HepG2 (cell line): ENCODE data around the gene VBP1. TPM values are rescaled to one million over a fixed set of nuclear protein-coding genes. Genes with fewer than 3 reads are reported as not detected.

Experiments used
- ATAC-seq: fragments of 200-7000 bp; cut with Tn5 transposase; 3 replicates; pipeline ENCODE4 v1.9.1; 2020; ENCODE audit warnings: mild to moderate bottlenecking, moderate library complexity
- BruUV-seq: library from RNA; stranded (reverse); fragments of 400-500 nt; replicated peaks from 2 replicates; lab custom pipeline; 2021; lab: Mats Ljungman, UMichigan
- CTCF ChIA-PET: fragments of 300-600 bp; formaldehyde crosslinking; extraction: SDS; loops from one replicate; lab custom pipeline; 2021; ENCODE audit warnings: low total read pairs, inconsistent platforms, low intra/inter-chr PET ratio; lab: Yijun Ruan, JAX
- POLR2A ChIA-PET: fragments of 350-600 bp; sonication (Branson Sonifier 250); formaldehyde crosslinking; loops from one replicate; lab custom pipeline; 2020; ENCODE audit warnings: antibody characterized with exemption, inconsistent platforms; lab: Yijun Ruan, JAX
- DNase-seq: peaks from one replicate; pipeline ENCODE4 v3.0.0-alpha.2; 2015; ENCODE audit warnings: low spot score
- FAIRE-seq: peaks from 3 replicates; lab custom pipeline; 2011; peaks lifted over from hg19 to GRCh38; lab: Jason Lieb, UNC
- H2AFZ ChIP-seq: one replicate; pipeline ENCODE4 v1.6.1; 2011; ENCODE audit warnings: low read length, inconsistent platforms
- H3K27ac ChIP-seq: fragments of 300-600 bp; 3 replicates; pipeline ENCODE4 v1.8.0; 2011; ENCODE audit warnings: mixed run types, mild to moderate bottlenecking, mixed read lengths, low read length, inconsistent platforms; ENCODE audit not compliant: insufficient read depth; ENCODE audit errors: extremely low read length
- H3K27me3 ChIP-seq, 2 experiments: fragments of 200-600 bp in 1 of 2; 2 replicates in 1 of 2; 3 replicates in 1 of 2; pipeline versions ENCODE4 v1.6.0 to v1.8.0; 2011; ENCODE audit warnings: low read length in 2 of 2, mild to moderate bottlenecking in 2 of 2, moderate library complexity in 2 of 2, inconsistent platforms in 1 of 2; ENCODE audit not compliant: insufficient read depth in 2 of 2, control insufficient read depth in 1 of 2
- H3K36me3 ChIP-seq, 2 experiments: fragments of 200-600 bp in 1 of 2; replicated peaks in 1 of 2; 2 replicates in 1 of 2; 3 replicates in 1 of 2; pipeline versions ENCODE4 v1.5.1 to v1.8.0; 2011; ENCODE audit warnings: low read length in 2 of 2, inconsistent platforms in 1 of 2; ENCODE audit not compliant: insufficient read depth in 2 of 2, control insufficient read depth in 1 of 2
- H3K4me1 ChIP-seq: 2 replicates; pipeline ENCODE4 v1.5.1; 2012; ENCODE audit warnings: low read length, inconsistent platforms; ENCODE audit not compliant: insufficient read depth
- H3K4me2 ChIP-seq: 2 replicates; pipeline ENCODE4 v1.6.0; 2011; ENCODE audit warnings: low read depth, low read length, inconsistent platforms
- H3K4me3 ChIP-seq, 3 experiments: fragments of 200-600 bp in 1 of 3; sonication (generic), shearing (Covaris generic) in 1 of 3; replicated peaks in 1 of 3; 2 replicates each; pipeline ENCODE4 v1.5.1; 2011 to 2016; ENCODE audit warnings: low read length in 3 of 3, inconsistent platforms in 2 of 3, low read depth in 2 of 3, mild to moderate bottlenecking in 2 of 3, control low read depth in 1 of 3, mixed read lengths in 1 of 3; ENCODE audit not compliant: insufficient read depth in 1 of 3
- H3K79me2 ChIP-seq: one replicate; pipeline ENCODE4 v1.6.1; 2011; ENCODE audit warnings: low read length, inconsistent platforms; ENCODE audit not compliant: insufficient read depth
- H3K9ac ChIP-seq: 2 replicates; pipeline ENCODE4 v1.6.0; 2011; ENCODE audit warnings: mild to moderate bottlenecking, low read depth, low read length, inconsistent platforms; ENCODE audit not compliant: insufficient read depth
- H3K9me3 ChIP-seq: 2 replicates; pipeline ENCODE4 v1.5.1; 2012; ENCODE audit warnings: mild to moderate bottlenecking, low read length
- H4K20me1 ChIP-seq: 2 replicates; pipeline ENCODE4 v1.6.0; 2011; ENCODE audit warnings: inconsistent platforms, mild to moderate bottlenecking, low read length, moderate library complexity; ENCODE audit not compliant: insufficient read depth
- GLI4 ChIP-seq: sonication (generic); formaldehyde crosslinking; IDR thresholded peaks from 2 replicates; pipeline ENCODE4 v1.5.1; 2020; ENCODE audit warnings: missing genetic modification reagents, mild to moderate bottlenecking, moderate library complexity, borderline replicate concordance
- HNRNPH1 ChIP-seq: fragments of 200-400 bp; formaldehyde crosslinking; optimal IDR thresholded peaks from 2 replicates; pipeline ENCODE3; 2017; ENCODE audit warnings: mild to moderate bottlenecking, low read depth, low read length
- MAF1 ChIP-seq: sonication (generic); formaldehyde crosslinking; IDR thresholded peaks from 2 replicates; pipeline ENCODE4 v1.5.0; 2020; ENCODE audit warnings: missing genetic modification reagents, borderline replicate concordance
- POLR2AphosphoS5 ChIP-seq: IDR thresholded peaks from 2 replicates; pipeline ENCODE4 v1.6.1; 2012; ENCODE audit warnings: low read depth, low read length
- RFXAP ChIP-seq: sonication (generic); formaldehyde crosslinking; IDR thresholded peaks from 2 replicates; pipeline ENCODE4 v1.4.0; 2020; ENCODE audit warnings: missing genetic modification reagents, borderline replicate concordance
- SALL1 ChIP-seq: sonication (generic); formaldehyde crosslinking; IDR thresholded peaks from 2 replicates; pipeline ENCODE4 v1.8.0; 2022; ENCODE audit warnings: mild to moderate bottlenecking, missing genetic modification reagents
- SIX4 ChIP-seq: sonication (generic); formaldehyde crosslinking; IDR thresholded peaks from 2 replicates; pipeline ENCODE4 v1.4.0; 2020; ENCODE audit warnings: missing genetic modification reagents
- SOX13 ChIP-seq, 3 experiments: fragments of 450-650 bp in 1 of 3; sonication (generic) in 1 of 3; formaldehyde crosslinking in 1 of 3; IDR thresholded peaks in 2 of 3; conservative IDR thresholded peaks in 1 of 3; 2 replicates each; pipeline versions ENCODE4 v1.5.0 to v1.6.1; 2016 to 2020; ENCODE audit warnings: antibody characterized with exemption in 1 of 3, mild to moderate bottlenecking in 1 of 3, missing compliant biosample characterization in 1 of 3, missing genetic modification reagents in 1 of 3, moderate library complexity in 1 of 3
- THYN1 ChIP-seq: sonication (generic); formaldehyde crosslinking; IDR thresholded peaks from 2 replicates; pipeline ENCODE4 v1.8.1; 2023; ENCODE audit warnings: low read depth, mild to moderate bottlenecking, moderate library complexity, missing genetic modification reagents, borderline replicate concordance
- ZC3H4 ChIP-seq: sonication (generic); formaldehyde crosslinking; IDR thresholded peaks from 2 replicates; pipeline ENCODE4 v1.4.0; 2020; ENCODE audit warnings: missing genetic modification reagents, borderline replicate concordance
- ZKSCAN5 ChIP-seq: sonication (generic); formaldehyde crosslinking; IDR thresholded peaks from 2 replicates; pipeline ENCODE4 v1.5.1; 2020; ENCODE audit warnings: mild to moderate bottlenecking, missing genetic modification reagents
- in situ Hi-C: cut with HindIII; loops from 2 replicates; pipeline ENCODE4 v1.10.0; 2017; ENCODE audit warnings: low pct_unique_long_range_greater_than_20kb; ENCODE audit not compliant: extremely low pct_ligation_motif_present
- intact Hi-C: fragments of 100-400 bp; cut with micrococcal nuclease; formaldehyde crosslinking; loops from one replicate; pipeline ENCODE4 v1.10.0; 2022; ENCODE audit not compliant: unreplicated experiment
- polyA plus RNA-seq, 8 experiments: library from polyadenylated mRNA; depleted of rRNA in 3 of 8; stranded (reverse) in 7 of 8; unstranded in 1 of 8; fragments of >200 nt; fragmentation: Illumina TruSeq in 4 of 8; extraction: Trizol in 4 of 8; gene quantifications; 2 replicates each; pipeline versions ENCODE4 v1.2.1 to v1.2.3, GENCODE V29; 2011 to 2016; ENCODE audit warnings: low read depth in 4 of 8, missing spikeins in 1 of 8, mixed read lengths in 1 of 8; ENCODE audit not compliant: insufficient read depth in 1 of 8
- total RNA-seq, 5 experiments: library from RNA; depleted of rRNA; stranded (reverse); fragments of >200 nt; fragmentation: Illumina TruSeq; extraction: Trizol; gene quantifications; 2 replicates each; pipeline ENCODE4 v1.2.3, GENCODE V29; 2016; ENCODE audit warnings: low read depth in 1 of 5
- TF ChIP-seq, protein P1 (sequence below): sonication (generic); formaldehyde crosslinking; IDR thresholded peaks from 2 replicates; pipeline ENCODE4 v1.5.1; 2020; ENCODE audit warnings: missing genetic modification reagents, mild to moderate bottlenecking, borderline replicate concordance
- TF ChIP-seq, protein P2 (sequence below): IDR thresholded peaks from 2 replicates; pipeline ENCODE4 v1.4.0; 2020; ENCODE audit warnings: mild to moderate bottlenecking, missing genetic modification reagents
- TF ChIP-seq, protein P3 (sequence below): sonication (generic); formaldehyde crosslinking; IDR thresholded peaks from 2 replicates; pipeline ENCODE4 v1.5.1; 2020; ENCODE audit warnings: missing genetic modification reagents, mild to moderate bottlenecking, borderline replicate concordance
- TF ChIP-seq, protein P4 (sequence below): fragments of 450-650 bp; IDR thresholded peaks from 2 replicates; pipeline ENCODE4 v1.6.1; 2016

VBP1 gene
- total and polyA plus RNA-seq, 2 of the 13 experiments (the other 11 are each of a cell fraction or from before 2014, with no cell fraction given), result 20.4 to 72.6 TPM

DNA sequence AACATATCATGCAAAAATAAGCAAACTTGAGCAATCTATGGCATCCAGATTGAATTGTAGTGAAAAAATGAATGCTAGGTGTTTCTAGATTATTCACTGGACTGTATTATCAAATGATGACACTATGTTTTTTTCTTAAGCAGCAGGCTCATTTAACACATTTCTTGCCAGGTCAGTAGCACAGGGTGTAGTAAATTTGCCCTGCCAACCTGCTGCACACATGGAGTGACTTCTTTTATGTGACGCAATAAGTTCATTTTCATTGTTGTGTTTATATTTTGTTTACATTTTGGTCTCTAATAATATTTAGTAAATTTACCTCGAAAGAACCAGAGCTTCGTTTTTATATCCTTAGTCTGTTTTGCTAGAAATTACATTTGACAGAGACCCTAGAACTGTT lies 9.5 kb downstream of the VBP1 start (continued):
- TF ChIP-seq, protein P1, sequence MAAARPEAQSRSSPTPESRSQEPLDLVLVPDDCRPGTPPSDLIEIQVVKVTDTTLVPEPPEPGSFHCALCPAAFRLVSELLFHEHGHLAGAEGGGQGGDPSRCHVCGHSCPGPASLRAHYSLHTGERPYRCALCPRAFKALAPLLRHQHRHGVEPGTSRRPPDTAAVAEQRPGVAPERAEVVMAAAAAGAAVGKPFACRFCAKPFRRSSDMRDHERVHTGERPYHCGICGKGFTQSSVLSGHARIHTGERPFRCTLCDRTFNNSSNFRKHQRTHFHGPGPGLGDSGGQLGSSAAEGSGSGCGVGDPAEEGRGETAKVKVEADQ (CRISPR knock-in tag), result no peak
- no peak for TF ChIP-seq GLI4 (CRISPR knock-in tag)
- TF ChIP-seq ZKSCAN5 (CRISPR knock-in tag), result no peak
- no peak for TF ChIP-seq THYN1 (CRISPR knock-in tag)
- no peak for TF ChIP-seq RFXAP (CRISPR knock-in tag)
- TF ChIP-seq, protein P2, sequence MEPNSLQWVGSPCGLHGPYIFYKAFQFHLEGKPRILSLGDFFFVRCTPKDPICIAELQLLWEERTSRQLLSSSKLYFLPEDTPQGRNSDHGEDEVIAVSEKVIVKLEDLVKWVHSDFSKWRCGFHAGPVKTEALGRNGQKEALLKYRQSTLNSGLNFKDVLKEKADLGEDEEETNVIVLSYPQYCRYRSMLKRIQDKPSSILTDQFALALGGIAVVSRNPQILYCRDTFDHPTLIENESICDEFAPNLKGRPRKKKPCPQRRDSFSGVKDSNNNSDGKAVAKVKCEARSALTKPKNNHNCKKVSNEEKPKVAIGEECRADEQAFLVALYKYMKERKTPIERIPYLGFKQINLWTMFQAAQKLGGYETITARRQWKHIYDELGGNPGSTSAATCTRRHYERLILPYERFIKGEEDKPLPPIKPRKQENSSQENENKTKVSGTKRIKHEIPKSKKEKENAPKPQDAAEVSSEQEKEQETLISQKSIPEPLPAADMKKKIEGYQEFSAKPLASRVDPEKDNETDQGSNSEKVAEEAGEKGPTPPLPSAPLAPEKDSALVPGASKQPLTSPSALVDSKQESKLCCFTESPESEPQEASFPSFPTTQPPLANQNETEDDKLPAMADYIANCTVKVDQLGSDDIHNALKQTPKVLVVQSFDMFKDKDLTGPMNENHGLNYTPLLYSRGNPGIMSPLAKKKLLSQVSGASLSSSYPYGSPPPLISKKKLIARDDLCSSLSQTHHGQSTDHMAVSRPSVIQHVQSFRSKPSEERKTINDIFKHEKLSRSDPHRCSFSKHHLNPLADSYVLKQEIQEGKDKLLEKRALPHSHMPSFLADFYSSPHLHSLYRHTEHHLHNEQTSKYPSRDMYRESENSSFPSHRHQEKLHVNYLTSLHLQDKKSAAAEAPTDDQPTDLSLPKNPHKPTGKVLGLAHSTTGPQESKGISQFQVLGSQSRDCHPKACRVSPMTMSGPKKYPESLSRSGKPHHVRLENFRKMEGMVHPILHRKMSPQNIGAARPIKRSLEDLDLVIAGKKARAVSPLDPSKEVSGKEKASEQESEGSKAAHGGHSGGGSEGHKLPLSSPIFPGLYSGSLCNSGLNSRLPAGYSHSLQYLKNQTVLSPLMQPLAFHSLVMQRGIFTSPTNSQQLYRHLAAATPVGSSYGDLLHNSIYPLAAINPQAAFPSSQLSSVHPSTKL, result no peak

DNA sequence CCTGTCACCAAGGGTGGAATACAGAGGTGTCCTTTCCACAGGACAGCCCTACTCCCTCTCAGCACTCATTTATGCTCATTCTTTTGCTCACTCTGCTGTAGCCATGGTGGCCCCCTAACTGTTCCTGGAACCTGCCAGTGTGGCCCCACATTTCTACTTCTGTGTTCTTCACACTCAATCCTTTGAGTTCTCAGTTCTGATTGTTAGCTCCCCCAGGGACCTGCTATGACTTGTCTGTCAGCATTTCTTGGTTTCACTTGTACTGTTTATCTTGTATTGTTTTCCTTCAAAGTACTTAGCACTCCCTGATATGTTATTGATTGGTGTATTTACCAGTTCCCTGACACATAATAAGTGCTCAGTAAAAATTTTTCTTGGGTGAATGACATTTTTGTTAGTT lies 14.9 kb downstream of the VBP1 start:
- H3K9me3 ChIP-seq, result no peaks in the 10 kb centered on the region
- CTCF ChIA-PET, result no interaction called here
- no peak overlapping the region for H3K4me2 ChIP-seq
- no peaks in the 10 kb centered on the region for H4K20me1 ChIP-seq
- DNase-seq (no peak), FAIRE-seq (no peak), ATAC-seq (no peak)
- H3K9ac ChIP-seq, result no peak overlapping the region
- peaks cover 9% of the 10 kb centered on the region; the same call in 1 of the 2 replicates for H3K4me1 ChIP-seq
- H3K4me3 ChIP-seq, result no peak overlapping the region
- no peak overlapping the region for H2AFZ ChIP-seq
- POLR2A ChIA-PET, result interaction anchor here (1.0 kb wide), 1 partner anchor 15 kb away, joined by 4 read pairs; the partner anchor contains the start of gene VBP1
- no peaks in the 10 kb centered on the region for H3K79me2 ChIP-seq
- no peak overlapping the region for H3K27ac ChIP-seq
- H3K36me3 ChIP-seq, result peaks cover 3 to 16% of the 10 kb centered on the region in 2 experiments; a peak in 4 of 5 replicates
- intact Hi-C loops (no loop called here), in situ Hi-C loops (no loop called here)
- BruUV-seq, result no TSS peak
- H3K27me3 ChIP-seq, result no peaks in the 10 kb centered on the region
- no peak for TF ChIP-seq SIX4 (CRISPR knock-in tag)
- TF ChIP-seq HNRNPH1, result no peak
- TF ChIP-seq MAF1 (CRISPR knock-in tag), result no peak
- TF ChIP-seq, protein P3, sequence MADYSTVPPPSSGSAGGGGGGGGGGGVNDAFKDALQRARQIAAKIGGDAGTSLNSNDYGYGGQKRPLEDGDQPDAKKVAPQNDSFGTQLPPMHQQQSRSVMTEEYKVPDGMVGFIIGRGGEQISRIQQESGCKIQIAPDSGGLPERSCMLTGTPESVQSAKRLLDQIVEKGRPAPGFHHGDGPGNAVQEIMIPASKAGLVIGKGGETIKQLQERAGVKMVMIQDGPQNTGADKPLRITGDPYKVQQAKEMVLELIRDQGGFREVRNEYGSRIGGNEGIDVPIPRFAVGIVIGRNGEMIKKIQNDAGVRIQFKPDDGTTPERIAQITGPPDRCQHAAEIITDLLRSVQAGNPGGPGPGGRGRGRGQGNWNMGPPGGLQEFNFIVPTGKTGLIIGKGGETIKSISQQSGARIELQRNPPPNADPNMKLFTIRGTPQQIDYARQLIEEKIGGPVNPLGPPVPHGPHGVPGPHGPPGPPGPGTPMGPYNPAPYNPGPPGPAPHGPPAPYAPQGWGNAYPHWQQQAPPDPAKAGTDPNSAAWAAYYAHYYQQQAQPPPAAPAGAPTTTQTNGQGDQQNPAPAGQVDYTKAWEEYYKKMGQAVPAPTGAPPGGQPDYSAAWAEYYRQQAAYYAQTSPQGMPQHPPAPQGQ (CRISPR knock-in tag), result no peak
- TF ChIP-seq SOX13 (IDR thresholded peaks at IDR 0.05), result no peak
- no peak for TF ChIP-seq SOX13 (CRISPR knock-in tag; conservative IDR thresholded peaks at IDR 0.05 in 1 of 2, IDR thresholded peaks at IDR 0.05 in 1 of 2)
- no peak for TF ChIP-seq POLR2AphosphoS5
- no peak for TF ChIP-seq ZC3H4 (CRISPR knock-in tag)
- no peak for TF ChIP-seq SALL1 (CRISPR knock-in tag)
- TF ChIP-seq, protein P4, sequence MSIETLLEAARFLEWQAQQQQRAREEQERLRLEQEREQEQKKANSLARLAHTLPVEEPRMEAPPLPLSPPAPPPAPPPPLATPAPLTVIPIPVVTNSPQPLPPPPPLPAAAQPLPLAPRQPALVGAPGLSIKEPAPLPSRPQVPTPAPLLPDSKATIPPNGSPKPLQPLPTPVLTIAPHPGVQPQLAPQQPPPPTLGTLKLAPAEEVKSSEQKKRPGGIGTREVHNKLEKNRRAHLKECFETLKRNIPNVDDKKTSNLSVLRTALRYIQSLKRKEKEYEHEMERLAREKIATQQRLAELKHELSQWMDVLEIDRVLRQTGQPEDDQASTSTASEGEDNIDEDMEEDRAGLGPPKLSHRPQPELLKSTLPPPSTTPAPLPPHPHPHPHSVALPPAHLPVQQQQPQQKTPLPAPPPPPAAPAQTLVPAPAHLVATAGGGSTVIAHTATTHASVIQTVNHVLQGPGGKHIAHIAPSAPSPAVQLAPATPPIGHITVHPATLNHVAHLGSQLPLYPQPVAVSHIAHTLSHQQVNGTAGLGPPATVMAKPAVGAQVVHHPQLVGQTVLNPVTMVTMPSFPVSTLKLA, result no peak
